ENCODE measurements around the gene SPOUT1. TPM values are rescaled to one million over a fixed set of nuclear protein-coding genes. Genes with fewer than 3 reads are reported as not detected.

SPOUT1 gene
- total and polyA plus RNA-seq, 2 of the 13 experiments (the other 11 are each of a cell fraction or from before 2014, with no cell fraction given): 39.0 to 45.8 TPM

DNA sequence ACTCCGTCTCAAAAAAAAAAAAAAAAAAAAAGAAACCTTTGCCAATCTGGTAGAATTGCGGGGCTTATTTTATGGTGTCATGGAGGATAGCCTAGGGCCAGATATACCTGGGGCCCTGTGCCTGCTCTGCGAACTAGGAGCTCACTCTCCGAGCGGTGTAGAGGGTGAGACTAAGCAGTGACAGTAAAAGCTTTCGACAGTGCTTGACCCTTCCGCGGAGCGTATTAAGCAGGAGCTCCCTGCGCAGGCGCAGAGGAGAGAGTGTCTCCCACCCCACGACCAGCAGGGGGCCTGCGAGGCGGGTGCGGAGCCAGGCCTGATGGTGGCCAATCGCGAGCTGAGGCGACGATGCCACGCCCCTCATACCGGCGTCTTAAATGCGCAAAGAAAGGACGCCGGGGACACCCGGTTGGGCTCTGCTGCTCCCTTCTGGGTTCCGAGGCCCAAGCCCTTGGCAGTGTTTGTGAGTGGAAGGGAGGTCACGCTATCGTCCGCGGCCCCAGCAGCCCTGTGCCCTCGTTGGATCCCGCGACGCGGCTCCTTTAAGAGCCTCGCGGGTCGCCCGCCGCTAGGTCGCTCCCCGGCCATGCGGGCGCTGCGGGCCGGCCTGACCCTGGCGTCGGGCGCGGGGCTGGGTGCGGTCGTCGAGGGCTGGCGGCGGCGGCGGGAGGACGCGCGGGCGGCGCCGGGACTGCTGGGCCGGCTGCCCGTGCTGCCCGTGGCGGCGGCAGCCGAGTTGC is 11.3 kb downstream of the SPOUT1 start, which contains the start of gene ENDOG (continued):
- TF ChIP-seq MAF1 (CRISPR knock-in tag; IDR thresholded peaks at IDR 0.05; ENCODE audit: borderline replicate concordance) (no peak), ZNF841 (CRISPR knock-in tag; IDR thresholded peaks at IDR 0.05; ENCODE audit: borderline replicate concordance) (no peak), ZNF749 (CRISPR knock-in tag; IDR thresholded peaks at IDR 0.05; ENCODE audit: borderline replicate concordance) (0 out of 2 replicates have a peak, but pooled peaks have one; percentile 73), ZNF75D (CRISPR knock-in tag; IDR thresholded peaks at IDR 0.05; ENCODE audit: borderline replicate concordance) (no peak), NR3C1 (CRISPR knock-in tag; IDR thresholded peaks at IDR 0.05) (no peak), SIN3B (IDR thresholded peaks at IDR 0.05; ENCODE audit: low read length) (no peak), SOX5 (CRISPR knock-in tag; IDR thresholded peaks at IDR 0.05; ENCODE audit: borderline replicate concordance) (peak; percentile 66), ZNF616 (CRISPR knock-in tag; IDR thresholded peaks at IDR 0.05; ENCODE audit: low read depth) (no peak), ZNF782 (CRISPR knock-in tag; IDR thresholded peaks at IDR 0.05; ENCODE audit: borderline replicate concordance) (no peak), SYNCRIP (IDR thresholded peaks at IDR 0.05; ENCODE audit: insufficient read depth, low read depth, low read length) (no peak), ZIK1 (CRISPR knock-in tag; IDR thresholded peaks at IDR 0.05; ENCODE audit: borderline replicate concordance, low read depth) (no peak), TGIF2 (CRISPR knock-in tag; IDR thresholded peaks at IDR 0.05) (no peak), PHF8 (CRISPR knock-in tag; IDR thresholded peaks at IDR 0.05) (peak; percentile 85), MEIS2 (CRISPR knock-in tag; IDR thresholded peaks at IDR 0.05) (peak; percentile 19; the same call in 1 of the 2 replicates), RORA (CRISPR knock-in tag; IDR thresholded peaks at IDR 0.05) (no peak), ZNF660 (CRISPR knock-in tag; IDR thresholded peaks at IDR 0.05; ENCODE audit: borderline replicate concordance, low read depth) (no peak)
- TF ChIP-seq, protein P1, sequence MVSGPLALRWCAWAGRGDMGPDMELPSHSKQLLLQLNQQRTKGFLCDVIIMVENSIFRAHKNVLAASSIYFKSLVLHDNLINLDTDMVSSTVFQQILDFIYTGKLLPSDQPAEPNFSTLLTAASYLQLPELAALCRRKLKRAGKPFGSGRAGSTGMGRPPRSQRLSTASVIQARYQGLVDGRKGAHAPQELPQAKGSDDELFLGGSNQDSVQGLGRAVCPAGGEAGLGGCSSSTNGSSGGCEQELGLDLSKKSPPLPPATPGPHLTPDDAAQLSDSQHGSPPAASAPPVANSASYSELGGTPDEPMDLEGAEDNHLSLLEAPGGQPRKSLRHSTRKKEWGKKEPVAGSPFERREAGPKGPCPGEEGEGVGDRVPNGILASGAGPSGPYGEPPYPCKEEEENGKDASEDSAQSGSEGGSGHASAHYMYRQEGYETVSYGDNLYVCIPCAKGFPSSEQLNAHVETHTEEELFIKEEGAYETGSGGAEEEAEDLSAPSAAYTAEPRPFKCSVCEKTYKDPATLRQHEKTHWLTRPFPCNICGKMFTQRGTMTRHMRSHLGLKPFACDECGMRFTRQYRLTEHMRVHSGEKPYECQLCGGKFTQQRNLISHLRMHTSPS (CRISPR knock-in tag; IDR thresholded peaks at IDR 0.05; ENCODE audit: low read depth): no peak
- TF ChIP-seq, protein P2, sequence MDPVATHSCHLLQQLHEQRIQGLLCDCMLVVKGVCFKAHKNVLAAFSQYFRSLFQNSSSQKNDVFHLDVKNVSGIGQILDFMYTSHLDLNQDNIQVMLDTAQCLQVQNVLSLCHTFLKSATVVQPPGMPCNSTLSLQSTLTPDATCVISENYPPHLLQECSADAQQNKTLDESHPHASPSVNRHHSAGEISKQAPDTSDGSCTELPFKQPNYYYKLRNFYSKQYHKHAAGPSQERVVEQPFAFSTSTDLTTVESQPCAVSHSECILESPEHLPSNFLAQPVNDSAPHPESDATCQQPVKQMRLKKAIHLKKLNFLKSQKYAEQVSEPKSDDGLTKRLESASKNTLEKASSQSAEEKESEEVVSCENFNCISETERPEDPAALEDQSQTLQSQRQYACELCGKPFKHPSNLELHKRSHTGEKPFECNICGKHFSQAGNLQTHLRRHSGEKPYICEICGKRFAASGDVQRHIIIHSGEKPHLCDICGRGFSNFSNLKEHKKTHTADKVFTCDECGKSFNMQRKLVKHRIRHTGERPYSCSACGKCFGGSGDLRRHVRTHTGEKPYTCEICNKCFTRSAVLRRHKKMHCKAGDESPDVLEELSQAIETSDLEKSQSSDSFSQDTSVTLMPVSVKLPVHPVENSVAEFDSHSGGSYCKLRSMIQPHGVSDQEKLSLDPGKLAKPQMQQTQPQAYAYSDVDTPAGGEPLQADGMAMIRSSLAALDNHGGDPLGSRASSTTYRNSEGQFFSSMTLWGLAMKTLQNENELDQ (CRISPR knock-in tag; IDR thresholded peaks at IDR 0.05; ENCODE audit: borderline replicate concordance): no peak
- TF ChIP-seq, protein P3, sequence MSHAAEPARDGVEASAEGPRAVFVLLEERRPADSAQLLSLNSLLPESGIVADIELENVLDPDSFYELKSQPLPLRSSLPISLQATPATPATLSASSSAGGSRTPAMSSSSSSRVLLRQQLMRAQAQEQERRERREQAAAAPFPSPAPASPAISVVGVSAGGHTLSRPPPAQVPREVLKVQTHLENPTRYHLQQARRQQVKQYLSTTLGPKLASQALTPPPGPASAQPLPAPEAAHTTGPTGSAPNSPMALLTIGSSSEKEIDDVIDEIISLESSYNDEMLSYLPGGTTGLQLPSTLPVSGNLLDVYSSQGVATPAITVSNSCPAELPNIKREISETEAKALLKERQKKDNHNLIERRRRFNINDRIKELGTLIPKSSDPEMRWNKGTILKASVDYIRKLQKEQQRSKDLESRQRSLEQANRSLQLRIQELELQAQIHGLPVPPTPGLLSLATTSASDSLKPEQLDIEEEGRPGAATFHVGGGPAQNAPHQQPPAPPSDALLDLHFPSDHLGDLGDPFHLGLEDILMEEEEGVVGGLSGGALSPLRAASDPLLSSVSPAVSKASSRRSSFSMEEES (CRISPR knock-in tag; IDR thresholded peaks at IDR 0.05): peak; percentile 65
- TF ChIP-seq, protein P4, sequence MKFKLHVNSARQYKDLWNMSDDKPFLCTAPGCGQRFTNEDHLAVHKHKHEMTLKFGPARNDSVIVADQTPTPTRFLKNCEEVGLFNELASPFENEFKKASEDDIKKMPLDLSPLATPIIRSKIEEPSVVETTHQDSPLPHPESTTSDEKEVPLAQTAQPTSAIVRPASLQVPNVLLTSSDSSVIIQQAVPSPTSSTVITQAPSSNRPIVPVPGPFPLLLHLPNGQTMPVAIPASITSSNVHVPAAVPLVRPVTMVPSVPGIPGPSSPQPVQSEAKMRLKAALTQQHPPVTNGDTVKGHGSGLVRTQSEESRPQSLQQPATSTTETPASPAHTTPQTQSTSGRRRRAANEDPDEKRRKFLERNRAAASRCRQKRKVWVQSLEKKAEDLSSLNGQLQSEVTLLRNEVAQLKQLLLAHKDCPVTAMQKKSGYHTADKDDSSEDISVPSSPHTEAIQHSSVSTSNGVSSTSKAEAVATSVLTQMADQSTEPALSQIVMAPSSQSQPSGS (CRISPR knock-in tag; IDR thresholded peaks at IDR 0.05): no peak
- TF ChIP-seq, protein P5, sequence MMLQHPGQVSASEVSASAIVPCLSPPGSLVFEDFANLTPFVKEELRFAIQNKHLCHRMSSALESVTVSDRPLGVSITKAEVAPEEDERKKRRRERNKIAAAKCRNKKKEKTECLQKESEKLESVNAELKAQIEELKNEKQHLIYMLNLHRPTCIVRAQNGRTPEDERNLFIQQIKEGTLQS (CRISPR knock-in tag; IDR thresholded peaks at IDR 0.05): no peak; the same call in 1 of the 2 replicates
